Tibial nerve (tissue), 4 donors: ENCODE data around the gene ADAMTS4.

Source experiments
- EP300 ChIP-seq, 2 donors: sonication (generic); formaldehyde crosslinking; IDR thresholded peaks; one replicate each; pipeline ENCODE4 v1.6.1; 2017; ENCODE audit warnings: antibody characterized with exemption in 2 of 2, mild to moderate bottlenecking in 1 of 2
- POLR2A ChIP-seq, 2 donors: fragments of 450-650 bp; IDR thresholded peaks; one replicate each; pipeline ENCODE4 v1.6.1; 2017; ENCODE audit warnings: antibody characterized with exemption in 2 of 2, mild to moderate bottlenecking in 2 of 2, moderate library complexity in 2 of 2
- TF ChIP-seq, protein P1 (sequence below), 5 experiments: fragments of 200-600 bp in 3 of 5; fragments of 450-650 bp in 2 of 5; sonication (generic) in 3 of 5; IDR thresholded peaks; one replicate each; pipeline ENCODE4 v1.5.1; 2016 to 2019; ENCODE audit warnings: antibody characterized with exemption in 5 of 5, mild to moderate bottlenecking in 3 of 5, moderate library complexity in 2 of 5

DNA sequence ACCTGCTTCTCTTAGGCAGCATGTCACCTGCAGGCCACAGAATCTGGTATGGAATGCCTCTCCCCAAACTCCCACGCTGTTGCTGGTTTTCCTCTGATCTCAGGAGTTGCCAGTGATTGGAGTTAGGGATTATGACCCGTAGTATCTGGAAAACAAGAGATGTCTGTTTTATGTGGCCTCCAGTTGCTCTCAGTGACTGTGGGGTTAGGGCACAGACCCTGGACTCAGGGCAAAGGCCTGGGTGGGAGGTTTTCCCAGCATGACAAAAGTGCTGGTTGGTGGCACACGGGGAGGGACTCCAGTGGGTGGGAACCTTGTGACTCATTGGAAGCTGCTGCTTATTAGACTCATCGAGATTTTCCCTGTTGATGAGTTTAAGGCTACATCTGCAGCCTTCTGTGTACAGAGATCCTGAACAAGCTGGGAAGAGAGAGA, 39.2 kb upstream of the ADAMTS4 start, which contains the start of gene NR1I3:
- TF ChIP-seq POLR2A (IDR thresholded peaks at IDR 0.05): no peak
- no peak for TF ChIP-seq EP300 (IDR thresholded peaks at IDR 0.05)
- TF ChIP-seq, protein P1, sequence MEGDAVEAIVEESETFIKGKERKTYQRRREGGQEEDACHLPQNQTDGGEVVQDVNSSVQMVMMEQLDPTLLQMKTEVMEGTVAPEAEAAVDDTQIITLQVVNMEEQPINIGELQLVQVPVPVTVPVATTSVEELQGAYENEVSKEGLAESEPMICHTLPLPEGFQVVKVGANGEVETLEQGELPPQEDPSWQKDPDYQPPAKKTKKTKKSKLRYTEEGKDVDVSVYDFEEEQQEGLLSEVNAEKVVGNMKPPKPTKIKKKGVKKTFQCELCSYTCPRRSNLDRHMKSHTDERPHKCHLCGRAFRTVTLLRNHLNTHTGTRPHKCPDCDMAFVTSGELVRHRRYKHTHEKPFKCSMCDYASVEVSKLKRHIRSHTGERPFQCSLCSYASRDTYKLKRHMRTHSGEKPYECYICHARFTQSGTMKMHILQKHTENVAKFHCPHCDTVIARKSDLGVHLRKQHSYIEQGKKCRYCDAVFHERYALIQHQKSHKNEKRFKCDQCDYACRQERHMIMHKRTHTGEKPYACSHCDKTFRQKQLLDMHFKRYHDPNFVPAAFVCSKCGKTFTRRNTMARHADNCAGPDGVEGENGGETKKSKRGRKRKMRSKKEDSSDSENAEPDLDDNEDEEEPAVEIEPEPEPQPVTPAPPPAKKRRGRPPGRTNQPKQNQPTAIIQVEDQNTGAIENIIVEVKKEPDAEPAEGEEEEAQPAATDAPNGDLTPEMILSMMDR (IDR thresholded peaks at IDR 0.05): no peak
